ENCODE data around the gene TSPAN9. TPM values are rescaled to one million over a fixed set of nuclear protein-coding genes. Genes with fewer than 3 reads are reported as not detected.

Gene TSPAN9
- total RNA-seq, 1 experiment from 2014 or later: 28.7 TPM

- no peak for DNase-seq (ENCODE audit: low read depth)
Measured at GRCh38 chr12:3223601-3224529, 146.7 kb downstream of the TSPAN9 start.

DNA sequence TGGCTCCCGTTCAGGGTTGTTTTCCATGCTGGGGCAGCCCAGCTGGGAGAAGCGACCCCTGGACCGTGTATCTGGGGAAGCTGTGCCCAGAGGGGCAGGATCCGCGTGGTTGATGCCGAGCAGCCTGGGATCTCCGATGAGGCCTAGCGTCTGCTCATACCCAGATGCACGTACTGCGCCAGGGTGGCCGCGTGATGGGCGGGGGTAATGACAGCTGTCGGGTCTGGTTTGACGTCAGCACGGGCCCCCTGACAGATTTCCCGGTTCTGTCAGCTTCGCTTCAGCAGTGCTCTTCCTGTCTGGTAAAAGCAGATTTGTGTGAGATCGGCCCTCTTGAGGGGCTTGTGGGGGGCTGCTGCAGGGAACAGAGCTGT is 147.3 kb downstream of the TSPAN9 start:
- no peak for DNase-seq (ENCODE audit: low read depth)

- DNase-seq (ENCODE audit: low read depth): peak; percentile 92
Measured at GRCh38 chr12:3225154-3225795, 148.1 kb downstream of the TSPAN9 start.

GRCh38 chr12:3225796-3226180 is 148.6 kb downstream of the TSPAN9 start:
- peak; percentile 43 for DNase-seq (ENCODE audit: low read depth)

DNA sequence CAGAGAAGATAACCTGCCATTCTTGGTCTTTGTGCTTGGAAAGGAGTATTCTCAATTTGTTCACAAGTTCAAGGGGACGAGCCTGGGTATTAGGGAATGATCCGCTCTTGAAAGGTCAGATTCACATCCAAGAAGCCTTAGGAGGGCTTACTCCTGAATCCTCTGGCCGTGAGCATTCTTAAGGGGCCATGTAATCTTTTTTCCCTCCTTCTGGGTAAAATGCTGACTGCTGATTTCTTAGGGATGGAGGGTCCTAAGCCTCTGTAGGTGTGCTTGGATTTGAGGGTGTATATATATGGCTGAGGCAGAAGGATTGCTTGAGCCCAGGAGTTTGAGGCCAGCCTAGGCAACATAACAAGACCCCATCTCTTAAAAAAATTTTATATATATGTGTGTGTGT is 149.1 kb downstream of the TSPAN9 start:
- no peak for DNase-seq (ENCODE audit: low read depth)

GRCh38 chr12:3227076-3227975 is 150.1 kb downstream of the TSPAN9 start:
- DNase-seq (ENCODE audit: low read depth): no peak

- no peak for DNase-seq (ENCODE audit: low read depth)
Measured at GRCh38 chr12:3228552-3228951, 151.4 kb downstream of the TSPAN9 start.

DNA sequence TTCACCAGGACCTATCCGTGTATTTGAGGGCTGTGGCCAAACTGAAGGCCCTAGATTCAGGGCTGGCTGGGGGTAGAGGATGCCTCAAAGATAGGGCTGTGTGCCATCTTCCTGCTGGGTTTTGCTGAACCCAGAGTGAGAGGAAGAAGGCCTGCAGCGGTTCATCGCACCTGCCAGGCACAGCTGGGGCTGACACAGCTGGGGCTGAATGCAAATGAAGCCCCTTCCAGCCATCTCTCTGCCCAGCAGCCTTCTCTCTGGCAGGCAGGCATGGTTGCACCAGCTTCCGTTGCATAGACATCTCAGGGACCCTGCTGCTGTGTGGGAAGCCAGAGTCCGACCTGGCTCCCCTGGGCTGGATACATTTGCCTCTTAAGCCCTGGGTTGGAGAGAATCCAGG is 152.4 kb downstream of the TSPAN9 start:
- DNase-seq (ENCODE audit: low read depth): no peak

GRCh38 chr12:3230758-3231375 is 153.7 kb downstream of the TSPAN9 start:
- DNase-seq (ENCODE audit: low read depth): peak; percentile 65

DNA sequence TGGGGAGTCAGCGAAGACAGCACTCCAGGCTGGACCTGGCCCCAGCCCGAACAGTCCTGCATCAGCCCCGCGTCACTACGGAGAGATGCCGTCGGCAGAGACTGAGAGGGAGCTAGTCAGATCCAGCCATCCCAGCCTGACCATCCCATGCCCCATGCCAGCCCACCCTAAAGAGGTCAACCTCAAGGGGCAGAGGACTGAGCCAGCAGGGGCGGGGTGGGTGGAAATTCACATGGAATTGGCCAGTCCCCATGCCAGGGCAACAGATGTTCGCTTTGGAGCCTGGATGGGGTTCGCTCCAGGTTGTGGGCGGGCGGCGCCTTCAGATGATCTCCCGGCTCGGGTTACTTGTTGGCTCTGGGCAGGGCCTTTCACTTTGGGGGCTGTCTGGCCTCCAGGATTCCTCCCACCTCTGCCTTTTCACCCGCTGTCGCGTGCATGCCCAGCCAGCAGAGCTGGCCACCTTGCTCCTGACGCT is 154.3 kb downstream of the TSPAN9 start:
- DNase-seq (ENCODE audit: low read depth): peak; percentile 62

DNA sequence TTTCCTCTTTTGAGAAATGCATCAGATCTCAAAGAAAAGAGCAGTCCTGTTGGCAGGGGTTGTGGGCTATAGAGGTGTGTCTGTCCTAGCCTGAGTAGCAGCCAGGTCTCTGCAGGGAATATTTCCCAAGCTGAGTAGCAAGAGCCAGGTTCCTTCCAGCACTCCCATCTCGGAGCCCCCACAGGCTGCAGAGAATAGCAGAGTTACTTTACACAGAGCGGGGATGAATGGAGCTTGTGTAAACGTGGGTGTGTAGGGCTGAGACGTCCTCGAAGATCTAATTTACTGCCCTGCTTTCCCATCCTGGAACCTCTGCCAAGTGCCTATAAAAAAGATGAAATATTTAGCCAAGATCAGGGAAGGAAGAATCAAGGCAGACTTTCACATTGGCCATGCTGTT is 156.6 kb downstream of the TSPAN9 start:
- DNase-seq (ENCODE audit: low read depth): no peak

DNA sequence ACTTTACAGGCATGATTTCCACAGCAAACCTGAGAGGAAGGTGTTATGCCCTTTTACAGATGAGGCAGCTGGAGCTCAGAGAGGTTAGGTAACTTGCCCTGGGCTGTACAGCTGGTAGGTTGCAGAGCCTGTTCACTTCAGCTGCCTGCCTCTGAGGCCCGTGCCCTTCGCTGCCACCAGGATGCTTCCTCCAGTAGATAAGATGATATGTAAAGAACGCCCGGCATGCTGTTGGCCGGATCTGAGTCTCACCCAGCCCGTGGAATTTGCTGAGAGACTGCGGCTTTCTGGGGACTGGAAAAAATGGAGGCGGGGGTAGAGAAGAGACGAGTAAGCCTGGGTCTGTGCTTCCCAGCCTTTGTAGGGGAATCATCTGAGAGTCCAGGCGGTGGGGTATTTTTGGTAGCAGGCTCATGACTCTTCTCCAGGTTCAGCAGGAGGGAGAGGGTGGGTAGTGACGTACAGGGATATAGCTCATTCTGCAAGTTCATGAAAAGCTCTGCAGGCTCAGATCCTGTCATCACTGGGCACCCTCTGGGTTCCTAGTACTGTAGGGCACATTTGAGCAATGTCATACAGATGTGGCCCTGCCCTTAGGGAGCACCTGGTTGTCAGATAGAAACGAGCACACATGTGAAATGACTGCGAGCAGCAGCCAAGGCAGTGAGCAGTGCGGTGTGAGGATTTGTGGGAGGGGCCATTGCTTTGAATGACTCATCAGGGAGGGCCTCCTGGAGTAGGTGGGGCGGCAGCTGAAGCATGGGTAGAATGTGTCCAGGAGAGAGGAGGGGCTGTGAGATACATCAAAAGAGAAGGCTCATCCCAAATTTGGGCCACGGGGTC is 159.4 kb downstream of the TSPAN9 start:
- DNase-seq (ENCODE audit: low read depth): peak; percentile 41

DNA sequence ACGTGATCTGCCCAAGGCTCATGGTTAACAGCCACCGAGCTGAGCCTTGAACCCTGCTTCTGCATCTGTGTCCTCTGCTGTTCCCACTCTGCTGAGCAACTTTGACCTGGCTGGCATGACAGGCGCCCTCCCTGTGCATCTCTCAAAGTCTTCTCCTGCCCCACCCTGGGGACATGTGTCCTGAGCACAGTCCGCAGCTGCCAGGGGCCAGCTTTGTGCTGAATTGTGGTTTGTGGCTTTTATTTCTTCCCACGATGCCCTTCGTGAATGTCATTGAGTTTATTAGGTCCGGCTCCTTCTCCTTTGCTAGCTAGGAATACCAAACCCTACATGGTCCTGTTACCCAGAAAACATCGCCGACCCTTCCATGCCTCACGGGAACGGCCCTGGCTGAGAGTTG is 161.0 kb downstream of the TSPAN9 start:
- DNase-seq (ENCODE audit: low read depth): peak; percentile 14

DNA sequence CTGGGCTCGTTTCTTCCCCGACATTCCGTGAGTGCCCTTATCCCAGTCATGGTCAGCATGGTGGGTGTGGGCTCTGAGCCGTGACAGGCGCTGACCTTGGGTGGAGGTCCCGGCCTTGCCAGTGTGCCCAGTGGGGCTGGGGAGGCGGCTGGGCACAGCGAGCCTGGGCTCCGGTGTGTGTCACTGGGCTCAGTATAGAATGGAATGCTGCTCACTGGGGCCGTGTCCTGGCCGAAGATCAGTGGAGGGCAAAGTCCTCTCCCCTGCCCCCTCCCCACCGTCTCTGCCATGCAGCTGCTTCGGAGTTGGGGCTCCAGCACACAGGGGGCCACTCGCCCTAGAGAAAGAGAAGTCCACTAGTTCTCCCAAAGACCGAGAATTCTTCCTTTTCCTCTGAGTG is 164.4 kb downstream of the TSPAN9 start:
- no peak for DNase-seq (ENCODE audit: low read depth)

DNA sequence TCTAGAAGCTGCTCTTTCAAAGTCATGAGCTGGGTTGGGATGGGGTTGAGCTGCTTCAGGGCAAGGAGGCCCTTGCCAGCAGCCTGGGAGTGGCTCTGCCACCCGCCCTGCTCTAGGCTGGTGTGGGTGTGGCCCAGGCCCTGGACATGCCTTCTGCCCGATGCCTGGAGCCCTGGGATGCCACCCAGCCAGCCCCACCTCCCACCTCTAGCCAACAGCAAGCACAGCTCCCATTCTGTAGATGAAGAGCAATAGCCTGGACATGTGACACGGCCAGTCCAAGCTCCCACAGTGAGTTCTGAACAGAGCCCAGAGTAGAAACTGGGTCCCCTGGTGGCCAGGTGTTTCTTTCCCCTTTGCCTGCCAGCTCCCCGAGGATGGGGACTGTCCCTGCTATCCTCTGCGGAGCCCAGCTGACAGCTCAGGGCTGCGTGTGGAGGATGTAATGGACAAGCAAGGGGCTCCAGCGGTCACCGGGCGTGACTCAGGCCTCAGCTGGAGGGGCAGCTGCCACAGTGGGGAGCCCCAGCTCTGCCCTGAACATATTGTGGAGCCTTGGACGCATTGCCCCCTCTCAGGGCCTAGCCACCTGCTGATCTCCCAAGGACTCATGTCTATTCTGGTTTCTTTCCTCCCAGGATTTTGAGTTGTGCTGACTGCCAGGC is 165.2 kb downstream of the TSPAN9 start:
- DNase-seq (ENCODE audit: low read depth): peak; percentile 10

GRCh38 chr12:3243376-3244084 is 166.4 kb downstream of the TSPAN9 start:
- DNase-seq (ENCODE audit: low read depth): no peak

DNA sequence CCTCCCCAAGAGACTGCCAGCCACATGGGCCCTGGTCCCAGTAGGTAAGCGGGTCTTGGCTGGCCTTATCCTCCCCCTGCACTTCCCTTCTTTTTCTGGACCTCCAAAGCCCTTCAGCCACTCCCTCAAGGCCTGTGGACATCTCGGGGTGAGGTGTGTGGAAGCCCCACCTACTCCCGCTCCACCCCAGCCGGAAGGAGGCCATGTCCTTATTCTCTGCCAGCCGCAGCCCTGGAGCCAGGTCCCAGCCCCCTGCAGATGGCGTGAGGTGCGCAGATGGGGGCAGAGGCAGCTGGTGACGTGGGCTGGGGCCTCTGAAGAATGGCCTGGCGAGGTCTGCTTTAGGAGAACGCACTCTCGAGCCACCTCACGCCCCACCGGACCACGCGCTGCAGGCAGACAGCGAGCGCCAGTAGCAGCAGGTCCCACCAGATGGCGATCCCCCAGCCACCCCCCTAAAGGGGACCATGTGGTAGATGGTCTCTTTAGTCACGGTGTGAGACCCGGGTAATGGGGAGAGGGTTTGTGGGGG is 167.1 kb downstream of the TSPAN9 start:
- no peak for DNase-seq (ENCODE audit: low read depth)

DNA sequence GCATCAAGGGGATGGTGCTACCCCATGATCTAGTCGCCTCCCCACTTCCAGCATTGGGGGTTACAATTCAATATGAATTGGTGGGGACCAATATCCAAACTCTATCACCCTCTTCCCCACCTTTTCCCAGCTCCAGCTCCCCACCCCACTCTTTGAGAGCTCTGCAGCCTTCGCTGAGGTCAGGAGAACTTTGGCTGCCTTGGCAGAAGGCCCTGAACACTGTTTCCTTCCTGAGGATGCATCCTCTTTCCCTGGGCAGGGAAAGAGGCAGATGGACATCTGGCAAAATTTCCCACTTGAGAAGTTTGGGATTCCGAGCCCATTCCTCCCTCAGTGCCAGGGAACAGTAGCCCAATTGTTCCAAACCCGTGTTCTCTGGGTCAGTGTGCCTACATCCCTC is 169.1 kb downstream of the TSPAN9 start:
- DNase-seq (ENCODE audit: low read depth): no peak

- peak; percentile 59 for DNase-seq (ENCODE audit: low read depth)
Measured at GRCh38 chr12:3247077-3247476, 169.9 kb downstream of the TSPAN9 start.

Measured in LHCN-M2 (cell line).